ENCODE data around the gene SH3RF3. TPM values are rescaled to one million over a fixed set of nuclear protein-coding genes. Genes with fewer than 3 reads are reported as not detected.

The SH3RF3 gene
- total RNA-seq, 1 donor from 2014 or later: under 0.01 TPM

- Histone ChIP-seq H3K36me3 (ENCODE audit: control insufficient read depth, insufficient read depth, low read length) (no peaks in the 10 kb centered on the region), H3K4me3 (ENCODE audit: low read depth, low read length) (no peak overlapping the region), H3K27me3 (ENCODE audit: control insufficient read depth, insufficient read depth, low read length) (peaks cover 6% of the 10 kb centered on the region)
- no peak for DNase-seq (ENCODE audit: low read depth)
- TF ChIP-seq, protein P1, sequence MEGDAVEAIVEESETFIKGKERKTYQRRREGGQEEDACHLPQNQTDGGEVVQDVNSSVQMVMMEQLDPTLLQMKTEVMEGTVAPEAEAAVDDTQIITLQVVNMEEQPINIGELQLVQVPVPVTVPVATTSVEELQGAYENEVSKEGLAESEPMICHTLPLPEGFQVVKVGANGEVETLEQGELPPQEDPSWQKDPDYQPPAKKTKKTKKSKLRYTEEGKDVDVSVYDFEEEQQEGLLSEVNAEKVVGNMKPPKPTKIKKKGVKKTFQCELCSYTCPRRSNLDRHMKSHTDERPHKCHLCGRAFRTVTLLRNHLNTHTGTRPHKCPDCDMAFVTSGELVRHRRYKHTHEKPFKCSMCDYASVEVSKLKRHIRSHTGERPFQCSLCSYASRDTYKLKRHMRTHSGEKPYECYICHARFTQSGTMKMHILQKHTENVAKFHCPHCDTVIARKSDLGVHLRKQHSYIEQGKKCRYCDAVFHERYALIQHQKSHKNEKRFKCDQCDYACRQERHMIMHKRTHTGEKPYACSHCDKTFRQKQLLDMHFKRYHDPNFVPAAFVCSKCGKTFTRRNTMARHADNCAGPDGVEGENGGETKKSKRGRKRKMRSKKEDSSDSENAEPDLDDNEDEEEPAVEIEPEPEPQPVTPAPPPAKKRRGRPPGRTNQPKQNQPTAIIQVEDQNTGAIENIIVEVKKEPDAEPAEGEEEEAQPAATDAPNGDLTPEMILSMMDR (IDR thresholded peaks at IDR 0.05; ENCODE audit: insufficient read depth, low read length, severe bottlenecking): no peak
- FAIRE-seq: no peak
Measured at GRCh38 chr2:109148991-109149645, 20.1 kb downstream of the SH3RF3 start.

DNA sequence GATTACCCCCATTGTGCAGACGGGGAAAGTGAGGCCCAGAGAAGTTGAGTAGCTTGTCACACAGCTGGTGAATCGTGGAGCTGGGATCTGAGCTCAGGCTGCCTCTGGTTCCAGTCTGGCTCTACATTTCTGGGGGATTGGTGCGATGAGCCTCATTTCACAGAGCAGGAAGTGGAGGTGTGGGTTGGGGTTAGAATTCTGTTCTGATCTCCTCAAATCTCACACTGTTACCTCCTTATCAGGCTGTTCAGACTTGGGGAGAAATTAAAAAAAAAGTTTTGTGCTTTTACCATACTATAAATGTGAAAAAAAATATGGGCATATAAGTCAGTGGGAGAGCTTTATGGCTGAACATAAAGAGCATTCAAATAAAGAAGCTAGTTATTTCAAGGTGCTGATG, 21.6 kb downstream of the SH3RF3 start:
- no peak for DNase-seq (ENCODE audit: low read depth)
- Histone ChIP-seq H3K4me3 (ENCODE audit: low read depth, low read length) (no peak overlapping the region), H3K27me3 (ENCODE audit: control insufficient read depth, insufficient read depth, low read length) (peaks cover 4% of the 10 kb centered on the region), H3K36me3 (ENCODE audit: control insufficient read depth, insufficient read depth, low read length) (no peaks in the 10 kb centered on the region)
- TF ChIP-seq, protein P1 (IDR thresholded peaks at IDR 0.05; ENCODE audit: insufficient read depth, low read length, severe bottlenecking): no peak
- no peak for FAIRE-seq

DNA sequence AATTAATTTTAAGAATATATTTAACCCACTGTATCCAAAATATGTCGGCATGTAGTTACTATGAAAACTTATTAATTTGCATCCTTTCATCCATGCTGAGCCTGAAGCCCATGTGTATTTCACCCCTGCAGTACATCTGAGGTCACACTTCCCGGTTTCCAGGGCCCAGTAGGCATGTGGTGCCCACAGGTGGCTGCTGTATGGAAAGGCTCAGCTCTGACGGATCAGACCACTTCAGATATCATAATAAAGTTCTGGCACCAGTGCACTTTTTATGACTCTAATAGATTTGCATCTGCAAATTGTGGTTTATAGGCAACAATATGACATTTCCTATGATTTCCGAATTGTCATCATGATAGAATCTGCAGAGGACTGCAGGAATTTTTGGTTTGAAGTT, 22.5 kb downstream of the SH3RF3 start:
- Histone ChIP-seq H3K27me3 (ENCODE audit: control insufficient read depth, insufficient read depth, low read length) (peaks cover 4% of the 10 kb centered on the region), H3K4me3 (ENCODE audit: low read depth, low read length) (no peak overlapping the region), H3K36me3 (ENCODE audit: control insufficient read depth, insufficient read depth, low read length) (no peaks in the 10 kb centered on the region)
- TF ChIP-seq, protein P1 (IDR thresholded peaks at IDR 0.05; ENCODE audit: insufficient read depth, low read length, severe bottlenecking): no peak
- no peak for FAIRE-seq
- DNase-seq (ENCODE audit: low read depth): no peak

GRCh38 chr2:109153005-109153784, 24.2 kb downstream of the SH3RF3 start:
- no peak overlapping the region for H3K4me3 ChIP-seq (ENCODE audit: low read depth, low read length)
- TF ChIP-seq, protein P1 (IDR thresholded peaks at IDR 0.05; ENCODE audit: insufficient read depth, low read length, severe bottlenecking): no peak
- H3K27me3 ChIP-seq (ENCODE audit: control insufficient read depth, insufficient read depth, low read length): peaks cover 7% of the 10 kb centered on the region
- H3K36me3 ChIP-seq (ENCODE audit: control insufficient read depth, insufficient read depth, low read length): no peaks in the 10 kb centered on the region
- no peak for DNase-seq (ENCODE audit: low read depth)
- no peak for FAIRE-seq

DNA sequence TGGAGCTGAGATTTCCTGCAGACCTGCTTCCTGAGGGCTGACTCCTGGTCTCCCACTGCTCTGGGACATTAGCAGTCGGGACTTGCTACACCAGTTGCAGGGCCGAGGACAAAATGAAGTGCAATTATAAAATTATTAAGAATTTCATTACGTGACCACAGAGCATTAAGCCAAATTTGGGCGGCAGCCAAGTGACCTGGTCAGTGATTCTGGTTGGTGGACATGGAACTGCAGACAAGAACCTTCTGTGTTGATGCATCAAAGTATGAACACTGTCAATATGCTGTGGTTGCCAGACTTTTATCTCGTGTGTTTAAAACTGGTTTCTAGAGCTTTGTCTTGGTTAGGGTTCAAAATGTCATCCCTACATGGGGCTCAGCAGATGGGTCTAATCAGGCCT, 24.8 kb downstream of the SH3RF3 start:
- no peak for FAIRE-seq
- peaks cover 7% of the 10 kb centered on the region for H3K27me3 ChIP-seq (ENCODE audit: control insufficient read depth, insufficient read depth, low read length)
- TF ChIP-seq, protein P1 (IDR thresholded peaks at IDR 0.05; ENCODE audit: insufficient read depth, low read length, severe bottlenecking): no peak
- DNase-seq (ENCODE audit: low read depth): no peak
- H3K4me3 ChIP-seq (ENCODE audit: low read depth, low read length): no peak overlapping the region
- no peaks in the 10 kb centered on the region for H3K36me3 ChIP-seq (ENCODE audit: control insufficient read depth, insufficient read depth, low read length)

All from bronchial epithelial cell (primary cell).